Endothelial cell of umbilical vein (primary cell): ENCODE measurements around the gene LURAP1L. TPM values are rescaled to one million over a fixed set of nuclear protein-coding genes. Genes with fewer than 3 reads are reported as not detected.
A peak's percentile ranks its signal among the peaks of the same experiment; 100 is the strongest.

ENCODE experiments used
- BruUV-seq: library from RNA; stranded (reverse); fragments of 400-500 nt; replicated peaks from 2 replicates; lab custom pipeline; 2021; lab: Mats Ljungman, UMichigan
- CTCF ChIA-PET: fragments of 300-600, 350-600 bp; sonication (Branson Sonifier 250); formaldehyde crosslinking; loops from one replicate; lab custom pipeline; 2021; ENCODE audit warnings: antibody characterized with exemption, inconsistent platforms; lab: Charles Lee
- POLR2A ChIA-PET: fragments of 300-600, 350-600 bp; sonication (Branson Sonifier 250); formaldehyde crosslinking; loops from one replicate; lab custom pipeline; 2021; ENCODE audit warnings: antibody characterized with exemption, inconsistent platforms; lab: Charles Lee
- DNase-seq: peaks from one replicate; pipeline ENCODE4 v3.0.0-alpha.2; 2011; ENCODE audit warnings: low read depth, low spot score
- FAIRE-seq: peaks from 2 replicates; lab custom pipeline; 2011; peaks lifted over from hg19 to GRCh38; lab: Jason Lieb, UNC
- H2AFZ ChIP-seq: 2 replicates; pipeline ENCODE4 v1.6.0; 2012; ENCODE audit warnings: low read depth, low read length, control low read depth, inconsistent platforms
- H3K27ac ChIP-seq: 2 replicates; pipeline ENCODE4 v1.5.1; 2011; ENCODE audit warnings: low read depth, mild to moderate bottlenecking, control low read depth, low read length, moderate library complexity; ENCODE audit not compliant: insufficient read depth
- H3K27me3 ChIP-seq, 2 experiments: 2 replicates each; pipeline versions ENCODE4 v1.6.0 to v1.6.1; 2011; ENCODE audit warnings: low read length in 2 of 2, mixed read lengths in 1 of 2; ENCODE audit not compliant: control insufficient read depth in 2 of 2, insufficient read depth in 2 of 2
- H3K36me3 ChIP-seq, 2 experiments: 2 replicates in 1 of 2; 3 replicates in 1 of 2; pipeline ENCODE4 v1.5.1; 2011; ENCODE audit warnings: low read length in 2 of 2, mild to moderate bottlenecking in 1 of 2, moderate library complexity in 1 of 2; ENCODE audit not compliant: control insufficient read depth in 2 of 2, insufficient read depth in 2 of 2; ENCODE audit errors: extremely low read depth in 1 of 2
- H3K4me1 ChIP-seq: 3 replicates; pipeline ENCODE4 v1.5.1; 2011; ENCODE audit warnings: mild to moderate bottlenecking, low read length; ENCODE audit not compliant: control insufficient read depth, insufficient read depth; ENCODE audit errors: extremely low read depth
- H3K4me2 ChIP-seq: 2 replicates; pipeline ENCODE4 v1.6.1; 2011; ENCODE audit warnings: low read length, control low read depth, mixed read lengths; ENCODE audit not compliant: insufficient read depth
- H3K4me3 ChIP-seq, 3 experiments: fragments of 200-600 bp in 1 of 3; sonication (generic), shearing (Covaris generic) in 1 of 3; replicated peaks in 1 of 3; 2 replicates each; pipeline ENCODE4 v1.5.1; 2011 to 2016; ENCODE audit warnings: control low read depth in 3 of 3, low read length in 3 of 3, mild to moderate bottlenecking in 2 of 3, inconsistent platforms in 1 of 3, low read depth in 1 of 3, moderate library complexity in 1 of 3; ENCODE audit not compliant: insufficient read depth in 1 of 3
- H3K79me2 ChIP-seq: 2 replicates; pipeline ENCODE4 v1.6.0; 2012; ENCODE audit warnings: low read length, inconsistent platforms; ENCODE audit not compliant: control insufficient read depth, insufficient read depth
- H3K9ac ChIP-seq: replicated peaks from 2 replicates; pipeline ENCODE3; 2011; ENCODE audit warnings: low read length, control low read depth; ENCODE audit not compliant: insufficient read depth; ENCODE audit errors: extremely low read depth
- H3K9me1 ChIP-seq: replicated peaks from 3 replicates; pipeline ENCODE4 v1.6.0; 2011; ENCODE audit warnings: mild to moderate bottlenecking, low read length; ENCODE audit not compliant: control insufficient read depth, insufficient read depth; ENCODE audit errors: extremely low read depth
- H3K9me3 ChIP-seq: replicated peaks from 2 replicates; pipeline ENCODE4 v1.5.1; 2012; ENCODE audit warnings: low read length, inconsistent platforms; ENCODE audit not compliant: control insufficient read depth, insufficient read depth
- H4K20me1 ChIP-seq: replicated peaks from 2 replicates; pipeline ENCODE3; 2011; ENCODE audit warnings: mild to moderate bottlenecking, low read length; ENCODE audit not compliant: control insufficient read depth, insufficient read depth; ENCODE audit errors: extremely low read depth
- EZH2 ChIP-seq: IDR thresholded peaks from 2 replicates; pipeline ENCODE4 v1.6.1; 2012; ENCODE audit warnings: borderline replicate concordance, low read depth, mild to moderate bottlenecking, moderate library complexity, low read length, inconsistent platforms; ENCODE audit not compliant: severe bottlenecking
- GATA2 ChIP-seq: IDR thresholded peaks from 2 replicates; pipeline ENCODE4 v1.7.0; 2011; ENCODE audit warnings: low read depth, mild to moderate bottlenecking, moderate library complexity, mixed read lengths, low read length; ENCODE audit not compliant: insufficient read length, insufficient read depth
- JUN ChIP-seq: IDR thresholded peaks from 2 replicates; pipeline ENCODE4 v1.6.1; 2011; ENCODE audit warnings: borderline replicate concordance, low read depth; ENCODE audit not compliant: insufficient read length, insufficient read depth
- dilution Hi-C: fragments of 300-500 bp; cut with MboI; formaldehyde crosslinking; loops from one replicate; pipeline ENCODE4 v1.15.0; 2019; ENCODE audit warnings: low sequenced_read_pairs; ENCODE audit not compliant: extremely low pct_ligation_motif_present
- intact Hi-C: fragments of 100-400 bp; cut with micrococcal nuclease; formaldehyde crosslinking; loops from one replicate; pipeline ENCODE4 v1.10.0; 2022
- polyA plus RNA-seq, 4 experiments: library from polyadenylated mRNA; depleted of rRNA in 3 of 4; stranded (reverse) in 3 of 4; unstranded in 1 of 4; fragments of >200 nt; gene quantifications; 2 replicates each; pipeline versions ENCODE4 v1.2.1 to v1.2.3, GENCODE V29; 2011 to 2012; ENCODE audit warnings: missing spikeins in 1 of 4
- total RNA-seq: library from RNA; stranded (reverse); gene quantifications from 2 replicates; pipeline ENCODE4 v1.2.3, GENCODE V29; 2021
- TF ChIP-seq, protein P1 (sequence below), 2 donors: IDR thresholded peaks; 1 replicate in 1 of 2; 2 replicates in 1 of 2; pipeline ENCODE4 v1.5.1; 2011; ENCODE audit warnings: low read length in 2 of 2, mild to moderate bottlenecking in 2 of 2, moderate library complexity in 2 of 2, control low read depth in 1 of 2, inconsistent platforms in 1 of 2, low read depth in 1 of 2; ENCODE audit not compliant: insufficient read depth in 1 of 2; ENCODE audit errors: extremely low read depth in 1 of 2

The LURAP1L gene
- total and polyA plus RNA-seq, 2 donors (not counting 3 experiments of a cell fraction or from before 2014, with no cell fraction given): 1.5 to 3.3 TPM

DNA sequence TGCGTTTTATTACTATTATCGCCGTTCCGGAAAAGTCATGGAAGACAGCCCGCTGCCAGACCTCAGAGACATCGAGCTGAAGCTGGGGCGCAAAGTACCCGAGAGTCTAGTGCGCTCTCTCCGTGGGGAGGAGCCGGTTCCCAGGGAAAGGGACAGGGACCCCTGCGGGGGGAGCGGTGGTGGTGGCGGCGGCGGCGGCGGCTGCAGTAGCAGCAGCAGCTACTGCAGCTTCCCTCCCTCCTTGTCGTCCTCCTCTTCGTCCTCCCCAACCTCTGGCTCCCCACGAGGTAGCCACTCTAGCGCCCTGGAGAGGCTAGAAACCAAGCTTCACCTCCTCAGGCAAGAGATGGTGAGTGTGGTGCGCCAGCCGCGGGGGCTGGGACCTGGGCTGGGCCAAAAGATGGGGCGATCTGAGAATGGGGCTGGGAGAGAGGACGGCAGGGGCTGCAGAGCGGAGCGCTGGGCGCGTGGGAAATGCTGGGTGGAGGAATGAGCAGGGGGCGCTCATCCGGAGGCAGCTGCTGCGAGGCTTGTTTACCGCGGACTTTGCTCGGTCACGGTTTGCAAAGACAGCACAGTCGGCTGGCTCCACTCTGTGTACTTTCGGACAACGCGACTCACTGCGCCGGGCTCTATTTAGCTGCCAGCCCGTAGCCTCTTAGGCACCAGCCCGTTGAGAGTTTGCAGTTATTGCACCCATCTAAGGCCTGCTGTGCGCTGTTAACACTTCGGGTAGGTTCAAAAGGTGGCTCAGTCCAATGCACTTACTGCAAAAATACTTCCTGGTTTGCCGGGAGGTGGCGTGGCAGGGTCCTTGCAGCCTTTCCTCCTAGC lies 1.1 kb downstream of the LURAP1L start:
- BruUV-seq: TSS peak; percentile 64
- no peak for TF ChIP-seq JUN
- TF ChIP-seq, protein P1, sequence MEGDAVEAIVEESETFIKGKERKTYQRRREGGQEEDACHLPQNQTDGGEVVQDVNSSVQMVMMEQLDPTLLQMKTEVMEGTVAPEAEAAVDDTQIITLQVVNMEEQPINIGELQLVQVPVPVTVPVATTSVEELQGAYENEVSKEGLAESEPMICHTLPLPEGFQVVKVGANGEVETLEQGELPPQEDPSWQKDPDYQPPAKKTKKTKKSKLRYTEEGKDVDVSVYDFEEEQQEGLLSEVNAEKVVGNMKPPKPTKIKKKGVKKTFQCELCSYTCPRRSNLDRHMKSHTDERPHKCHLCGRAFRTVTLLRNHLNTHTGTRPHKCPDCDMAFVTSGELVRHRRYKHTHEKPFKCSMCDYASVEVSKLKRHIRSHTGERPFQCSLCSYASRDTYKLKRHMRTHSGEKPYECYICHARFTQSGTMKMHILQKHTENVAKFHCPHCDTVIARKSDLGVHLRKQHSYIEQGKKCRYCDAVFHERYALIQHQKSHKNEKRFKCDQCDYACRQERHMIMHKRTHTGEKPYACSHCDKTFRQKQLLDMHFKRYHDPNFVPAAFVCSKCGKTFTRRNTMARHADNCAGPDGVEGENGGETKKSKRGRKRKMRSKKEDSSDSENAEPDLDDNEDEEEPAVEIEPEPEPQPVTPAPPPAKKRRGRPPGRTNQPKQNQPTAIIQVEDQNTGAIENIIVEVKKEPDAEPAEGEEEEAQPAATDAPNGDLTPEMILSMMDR (IDR thresholded peaks at IDR 0.05; ENCODE audit: extremely low read depth in 1 of 2, insufficient read depth in 1 of 2, low read depth in 1 of 2, low read length in 2 of 2): peak; percentile 25 to 39
- TF ChIP-seq EZH2: no peak
- TF ChIP-seq GATA2: no peak
- Histone ChIP-seq H3K4me3 (peak overlapping the region; percentile 66 to 97 (median 94)), H3K4me2 (peak overlapping the region; percentile 98), H3K27ac (peak overlapping the region; percentile 27), H3K4me1 (peaks cover 2% of the 10 kb centered on the region), H3K79me2 (no peaks in the 10 kb centered on the region), H4K20me1 (no peaks in the 10 kb centered on the region), H3K36me3 (no peaks in the 10 kb centered on the region), H3K9me1 (no peaks in the 10 kb centered on the region), H3K9ac (peak overlapping the region; percentile 80), H2AFZ (peak overlapping the region; percentile 89), H3K27me3 (no peaks in the 10 kb centered on the region), H3K9me3 (no peaks in the 10 kb centered on the region)
- FAIRE-seq: peak; percentile 81
- intact Hi-C loops (loop anchor here (1.0 to 5.0 kb wide), 6 partner anchors 25 to 311 kb away; no protein-coding TSS in a partner anchor), dilution Hi-C loops (no loop called here)
- DNase-seq: peak; percentile 83
- ChIA-PET POLR2A (interaction anchor here (2.0 kb wide), 1 partner anchor 39 kb away, joined by 9 read pairs; no protein-coding TSS in a partner anchor), CTCF (interaction anchor here (0.9 to 4.6 kb wide), 31 partner anchors 11 to 313 kb away, joined by 3 to 36 read pairs (median 5); no protein-coding TSS in a partner anchor)
